WTC11 (cell line): ENCODE results near the gene LBX2. TPM values are rescaled to one million over a fixed set of nuclear protein-coding genes. Genes with fewer than 3 reads are reported as not detected.
A peak's percentile ranks its signal among the peaks of the same experiment; 100 is the strongest.

ENCODE experiments used
- AR ChIP-seq: fragments of 250-450 bp; sonication (Bioruptor Pico); IDR thresholded peaks from 2 replicates; pipeline ENCODE4 v1.9.0; 2021; ENCODE audit warnings: mild to moderate bottlenecking
- ATF2 ChIP-seq: sonication (generic); formaldehyde crosslinking; IDR thresholded peaks from 2 replicates; pipeline ENCODE4 v1.8.1; 2022; ENCODE audit warnings: low read depth, missing genetic modification reagents, borderline replicate concordance
- E2F4 ChIP-seq: sonication (generic); formaldehyde crosslinking; IDR thresholded peaks from 2 replicates; pipeline ENCODE4 v1.8.1; 2022; ENCODE audit warnings: low read depth, mild to moderate bottlenecking, moderate library complexity, missing genetic modification reagents, borderline replicate concordance
- FOXK1 ChIP-seq: sonication (generic); formaldehyde crosslinking; IDR thresholded peaks from 2 replicates; pipeline ENCODE4 v1.8.0; 2022; ENCODE audit warnings: mild to moderate bottlenecking, moderate library complexity, missing genetic modification reagents
- MXD4 ChIP-seq: fragments of 250-450 bp; sonication (Bioruptor Pico); IDR thresholded peaks from 2 replicates; pipeline ENCODE4 v1.8.0; 2021; ENCODE audit warnings: mild to moderate bottlenecking, moderate library complexity, borderline replicate concordance
- PRRX2 ChIP-seq: fragments of 250-450 bp; sonication (Bioruptor Pico); IDR thresholded peaks from 2 replicates; pipeline ENCODE4 v1.8.0; 2021; ENCODE audit warnings: mild to moderate bottlenecking
- RELA ChIP-seq: sonication (generic); formaldehyde crosslinking; IDR thresholded peaks from 2 replicates; pipeline ENCODE4 v1.8.1; 2022; ENCODE audit warnings: missing genetic modification reagents, mild to moderate bottlenecking, borderline replicate concordance
- SMAD3 ChIP-seq: sonication (generic); formaldehyde crosslinking; IDR thresholded peaks from 2 replicates; pipeline ENCODE4 v1.8.0; 2022; ENCODE audit warnings: missing genetic modification reagents, mild to moderate bottlenecking, borderline replicate concordance
- TCF7 ChIP-seq: sonication (generic); formaldehyde crosslinking; IDR thresholded peaks from 2 replicates; pipeline ENCODE4 v1.8.0; 2022; ENCODE audit warnings: mild to moderate bottlenecking, low read depth, missing genetic modification reagents, moderate library complexity
- TEAD1 ChIP-seq: sonication (generic); formaldehyde crosslinking; IDR thresholded peaks from 2 replicates; pipeline ENCODE4 v1.8.0; 2022; ENCODE audit warnings: mild to moderate bottlenecking, missing genetic modification reagents
- USF2 ChIP-seq: sonication (generic); formaldehyde crosslinking; IDR thresholded peaks from 2 replicates; pipeline ENCODE4 v1.8.1; 2023; ENCODE audit warnings: mild to moderate bottlenecking, missing genetic modification reagents, moderate library complexity
- ZNF138 ChIP-seq: sonication (generic); formaldehyde crosslinking; conservative IDR thresholded peaks from 2 replicates; pipeline ENCODE4 v1.8.1; 2022; ENCODE audit warnings: mild to moderate bottlenecking, moderate library complexity, missing genetic modification reagents
- ZNF317 ChIP-seq: sonication (generic); formaldehyde crosslinking; IDR thresholded peaks from 2 replicates; pipeline ENCODE4 v1.8.1; 2023; ENCODE audit warnings: low read depth, mild to moderate bottlenecking, moderate library complexity, missing genetic modification reagents, borderline replicate concordance
- ZNF671 ChIP-seq: fragments of 250-450 bp; sonication (Bioruptor Pico); IDR thresholded peaks from 2 replicates; pipeline ENCODE4 v1.8.0; 2021; ENCODE audit warnings: mild to moderate bottlenecking
- ZSCAN18 ChIP-seq: fragments of 250-450 bp; sonication (Bioruptor Pico); IDR thresholded peaks from 2 replicates; pipeline ENCODE4 v2.1.2; 2022; ENCODE audit warnings: mild to moderate bottlenecking, moderate library complexity
- total RNA-seq: library from RNA; stranded (reverse); gene quantifications from 3 replicates; pipeline ENCODE4 v1.2.3, GENCODE V29; 2021
- TF ChIP-seq, protein P1 (sequence below): sonication (generic); formaldehyde crosslinking; IDR thresholded peaks from 2 replicates; pipeline ENCODE4 v1.8.1; 2023; ENCODE audit warnings: mild to moderate bottlenecking, missing genetic modification reagents
- TF ChIP-seq, protein P2 (sequence below): sonication (generic); formaldehyde crosslinking; IDR thresholded peaks from 2 replicates; pipeline ENCODE4 v1.8.0; 2022; ENCODE audit warnings: mild to moderate bottlenecking, missing genetic modification reagents
- TF ChIP-seq, protein P3 (sequence below): fragments of 200-600 bp; IDR thresholded peaks from 2 replicates; pipeline ENCODE4 v1.8.0; 2022; ENCODE audit warnings: antibody characterized with exemption
- TF ChIP-seq, protein P4 (sequence below): sonication (generic); formaldehyde crosslinking; IDR thresholded peaks from 2 replicates; pipeline ENCODE4 v1.8.0; 2022; ENCODE audit warnings: mild to moderate bottlenecking, missing genetic modification reagents
- TF ChIP-seq, protein P5 (sequence below): sonication (generic); formaldehyde crosslinking; conservative IDR thresholded peaks from 2 replicates; pipeline ENCODE4 v1.8.1; 2022; ENCODE audit warnings: mild to moderate bottlenecking, missing genetic modification reagents
- TF ChIP-seq, protein P6 (sequence below): sonication (generic); formaldehyde crosslinking; IDR thresholded peaks from 2 replicates; pipeline ENCODE4 v1.8.1; 2022; ENCODE audit warnings: missing genetic modification reagents, borderline replicate concordance

Gene LBX2
- total RNA-seq, 1 experiment from 2014 or later: 1.0 TPM

DNA sequence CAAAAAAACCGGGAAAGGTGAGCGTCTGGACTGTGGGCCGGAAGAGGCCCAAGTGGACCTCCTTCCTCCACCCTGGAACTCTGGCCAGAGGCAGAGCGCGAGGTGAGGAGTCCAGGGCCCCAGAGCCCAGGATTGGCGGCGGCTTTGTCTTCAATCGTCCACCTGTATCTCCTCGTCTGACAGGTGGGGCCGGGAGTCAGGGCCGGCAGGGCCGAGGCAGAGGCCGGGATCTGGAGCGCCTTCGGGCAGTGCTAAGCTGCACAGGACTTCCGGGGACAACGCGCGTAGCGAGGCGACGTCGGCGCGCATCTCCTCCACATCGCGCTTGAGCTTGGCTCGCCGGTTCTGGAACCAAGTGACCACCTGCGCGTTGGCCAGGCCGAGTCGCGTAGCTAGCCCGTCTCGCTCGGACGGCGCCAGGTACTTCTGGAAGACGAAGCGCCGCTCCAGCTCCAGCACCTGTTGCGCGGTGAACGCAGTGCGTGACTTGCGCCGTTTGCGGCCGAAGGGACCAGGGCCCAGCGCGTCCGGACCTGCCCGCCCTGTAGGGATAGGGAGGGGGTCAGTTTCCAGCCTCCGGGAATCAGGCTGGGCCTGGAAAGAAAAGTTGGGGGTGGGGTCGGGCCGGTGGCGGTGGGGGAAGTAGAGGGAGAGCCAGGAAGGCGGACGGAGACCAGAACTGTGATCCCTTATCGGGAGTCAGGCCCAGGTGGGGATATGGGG, 1.5 kb downstream of the LBX2 start (continued):
- TF ChIP-seq E2F4 (CRISPR knock-in tag): 0 out of 2 replicates have a peak, but pooled peaks have one; percentile 36
- no peak for TF ChIP-seq ZSCAN18 (CRISPR knock-in tag)
- no peak for TF ChIP-seq RELA (CRISPR knock-in tag)
- TF ChIP-seq ATF2 (CRISPR knock-in tag): no peak
- TF ChIP-seq, protein P1, sequence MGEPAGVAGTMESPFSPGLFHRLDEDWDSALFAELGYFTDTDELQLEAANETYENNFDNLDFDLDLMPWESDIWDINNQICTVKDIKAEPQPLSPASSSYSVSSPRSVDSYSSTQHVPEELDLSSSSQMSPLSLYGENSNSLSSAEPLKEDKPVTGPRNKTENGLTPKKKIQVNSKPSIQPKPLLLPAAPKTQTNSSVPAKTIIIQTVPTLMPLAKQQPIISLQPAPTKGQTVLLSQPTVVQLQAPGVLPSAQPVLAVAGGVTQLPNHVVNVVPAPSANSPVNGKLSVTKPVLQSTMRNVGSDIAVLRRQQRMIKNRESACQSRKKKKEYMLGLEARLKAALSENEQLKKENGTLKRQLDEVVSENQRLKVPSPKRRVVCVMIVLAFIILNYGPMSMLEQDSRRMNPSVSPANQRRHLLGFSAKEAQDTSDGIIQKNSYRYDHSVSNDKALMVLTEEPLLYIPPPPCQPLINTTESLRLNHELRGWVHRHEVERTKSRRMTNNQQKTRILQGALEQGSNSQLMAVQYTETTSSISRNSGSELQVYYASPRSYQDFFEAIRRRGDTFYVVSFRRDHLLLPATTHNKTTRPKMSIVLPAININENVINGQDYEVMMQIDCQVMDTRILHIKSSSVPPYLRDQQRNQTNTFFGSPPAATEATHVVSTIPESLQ: no peak
- TF ChIP-seq, protein P2, sequence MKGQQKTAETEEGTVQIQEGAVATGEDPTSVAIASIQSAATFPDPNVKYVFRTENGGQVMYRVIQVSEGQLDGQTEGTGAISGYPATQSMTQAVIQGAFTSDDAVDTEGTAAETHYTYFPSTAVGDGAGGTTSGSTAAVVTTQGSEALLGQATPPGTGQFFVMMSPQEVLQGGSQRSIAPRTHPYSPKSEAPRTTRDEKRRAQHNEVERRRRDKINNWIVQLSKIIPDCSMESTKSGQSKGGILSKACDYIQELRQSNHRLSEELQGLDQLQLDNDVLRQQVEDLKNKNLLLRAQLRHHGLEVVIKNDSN (CRISPR knock-in tag): peak; percentile 43; the same call in 1 of the 2 replicates
- peak; percentile 47; the same call in 1 of the 2 replicates for TF ChIP-seq AR (CRISPR knock-in tag)
- TF ChIP-seq, protein P3, sequence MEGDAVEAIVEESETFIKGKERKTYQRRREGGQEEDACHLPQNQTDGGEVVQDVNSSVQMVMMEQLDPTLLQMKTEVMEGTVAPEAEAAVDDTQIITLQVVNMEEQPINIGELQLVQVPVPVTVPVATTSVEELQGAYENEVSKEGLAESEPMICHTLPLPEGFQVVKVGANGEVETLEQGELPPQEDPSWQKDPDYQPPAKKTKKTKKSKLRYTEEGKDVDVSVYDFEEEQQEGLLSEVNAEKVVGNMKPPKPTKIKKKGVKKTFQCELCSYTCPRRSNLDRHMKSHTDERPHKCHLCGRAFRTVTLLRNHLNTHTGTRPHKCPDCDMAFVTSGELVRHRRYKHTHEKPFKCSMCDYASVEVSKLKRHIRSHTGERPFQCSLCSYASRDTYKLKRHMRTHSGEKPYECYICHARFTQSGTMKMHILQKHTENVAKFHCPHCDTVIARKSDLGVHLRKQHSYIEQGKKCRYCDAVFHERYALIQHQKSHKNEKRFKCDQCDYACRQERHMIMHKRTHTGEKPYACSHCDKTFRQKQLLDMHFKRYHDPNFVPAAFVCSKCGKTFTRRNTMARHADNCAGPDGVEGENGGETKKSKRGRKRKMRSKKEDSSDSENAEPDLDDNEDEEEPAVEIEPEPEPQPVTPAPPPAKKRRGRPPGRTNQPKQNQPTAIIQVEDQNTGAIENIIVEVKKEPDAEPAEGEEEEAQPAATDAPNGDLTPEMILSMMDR: no peak
- TF ChIP-seq ZNF317: no peak; the same call in 1 of the 2 replicates
- no peak; the same call in 1 of the 2 replicates for TF ChIP-seq ZNF671 (CRISPR knock-in tag)
- TF ChIP-seq, protein P4, sequence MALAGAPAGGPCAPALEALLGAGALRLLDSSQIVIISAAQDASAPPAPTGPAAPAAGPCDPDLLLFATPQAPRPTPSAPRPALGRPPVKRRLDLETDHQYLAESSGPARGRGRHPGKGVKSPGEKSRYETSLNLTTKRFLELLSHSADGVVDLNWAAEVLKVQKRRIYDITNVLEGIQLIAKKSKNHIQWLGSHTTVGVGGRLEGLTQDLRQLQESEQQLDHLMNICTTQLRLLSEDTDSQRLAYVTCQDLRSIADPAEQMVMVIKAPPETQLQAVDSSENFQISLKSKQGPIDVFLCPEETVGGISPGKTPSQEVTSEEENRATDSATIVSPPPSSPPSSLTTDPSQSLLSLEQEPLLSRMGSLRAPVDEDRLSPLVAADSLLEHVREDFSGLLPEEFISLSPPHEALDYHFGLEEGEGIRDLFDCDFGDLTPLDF (CRISPR knock-in tag): no peak
- TF ChIP-seq USF2 (CRISPR knock-in tag): no peak
- TF ChIP-seq ZNF138 (CRISPR knock-in tag): peak; percentile 65; the same call in 1 of the 2 replicates
- 0 out of 2 replicates have a peak, but pooled peaks have one; percentile 60 for TF ChIP-seq TEAD1 (CRISPR knock-in tag)
- TF ChIP-seq, protein P5, sequence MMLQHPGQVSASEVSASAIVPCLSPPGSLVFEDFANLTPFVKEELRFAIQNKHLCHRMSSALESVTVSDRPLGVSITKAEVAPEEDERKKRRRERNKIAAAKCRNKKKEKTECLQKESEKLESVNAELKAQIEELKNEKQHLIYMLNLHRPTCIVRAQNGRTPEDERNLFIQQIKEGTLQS (CRISPR knock-in tag): no peak
- peak; percentile 55; the same call in 1 of the 2 replicates for TF ChIP-seq FOXK1
- TF ChIP-seq SMAD3 (CRISPR knock-in tag): peak; percentile 43; the same call in 1 of the 2 replicates
- no peak; the same call in 1 of the 2 replicates for TF ChIP-seq TCF7 (CRISPR knock-in tag)
- TF ChIP-seq, protein P6, sequence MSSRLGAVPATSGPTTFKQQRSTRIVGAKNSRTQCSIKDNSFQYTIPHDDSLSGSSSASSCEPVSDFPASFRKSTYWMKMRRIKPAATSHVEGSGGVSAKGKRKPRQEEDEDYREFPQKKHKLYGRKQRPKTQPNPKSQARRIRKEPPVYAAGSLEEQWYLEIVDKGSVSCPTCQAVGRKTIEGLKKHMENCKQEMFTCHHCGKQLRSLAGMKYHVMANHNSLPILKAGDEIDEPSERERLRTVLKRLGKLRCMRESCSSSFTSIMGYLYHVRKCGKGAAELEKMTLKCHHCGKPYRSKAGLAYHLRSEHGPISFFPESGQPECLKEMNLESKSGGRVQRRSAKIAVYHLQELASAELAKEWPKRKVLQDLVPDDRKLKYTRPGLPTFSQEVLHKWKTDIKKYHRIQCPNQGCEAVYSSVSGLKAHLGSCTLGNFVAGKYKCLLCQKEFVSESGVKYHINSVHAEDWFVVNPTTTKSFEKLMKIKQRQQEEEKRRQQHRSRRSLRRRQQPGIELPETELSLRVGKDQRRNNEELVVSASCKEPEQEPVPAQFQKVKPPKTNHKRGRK (CRISPR knock-in tag): no peak
- TF ChIP-seq MXD4 (CRISPR knock-in tag): no peak
- no peak for TF ChIP-seq PRRX2 (CRISPR knock-in tag)
